ENCODE data around the gene COL23A1. TPM values are rescaled to one million over a fixed set of nuclear protein-coding genes. Genes with fewer than 3 reads are reported as not detected.

Gene COL23A1
- total RNA-seq, 1 experiment from 2014 or later, result 0.18 TPM

DNA sequence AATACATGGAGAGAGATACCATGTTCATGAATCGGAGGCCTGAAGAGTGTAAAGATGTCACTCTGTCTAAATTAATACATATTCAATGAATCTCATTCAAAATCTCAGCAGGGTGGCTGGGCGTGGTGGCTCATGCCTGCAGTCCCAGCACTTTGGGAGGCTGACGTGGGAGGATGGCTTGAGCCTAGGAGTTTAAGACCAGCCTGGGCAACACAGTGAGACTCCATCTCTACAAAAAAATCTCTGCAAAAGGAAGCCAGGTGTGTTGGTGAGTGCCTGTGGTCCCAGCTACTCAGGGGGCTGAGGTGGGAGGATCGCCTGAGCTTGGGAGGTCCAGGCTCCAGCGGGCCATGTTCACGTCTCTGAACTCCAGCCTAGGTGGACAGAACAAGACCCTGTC is 49.7 kb downstream of the COL23A1 start:
- no peak overlapping the region for H3K4me3 ChIP-seq (ENCODE audit: low read depth, low read length)
- no peak overlapping the region for H3K27ac Mint-ChIP-seq (ENCODE audit: unreplicated experiment)
- H3K36me3 ChIP-seq (ENCODE audit: control insufficient read depth, insufficient read depth, low read length), result no peaks in the 10 kb centered on the region
- H3K27me3 ChIP-seq (replicated peaks; ENCODE audit: control insufficient read depth, insufficient read depth, low read length), result no peaks in the 10 kb centered on the region
- no peaks in the 10 kb centered on the region for H3K4me1 ChIP-seq
- DNase-seq, result no peak
- H3K36me3 Mint-ChIP-seq (ENCODE audit: insufficient read depth, unreplicated experiment), result no peaks in the 10 kb centered on the region
- CTCF ChIA-PET, result no interaction called here
- no peaks in the 10 kb centered on the region for H3K9me3 Mint-ChIP-seq (ENCODE audit: unreplicated experiment)
- peaks cover 6% of the 10 kb centered on the region for H3K27me3 Mint-ChIP-seq (ENCODE audit: insufficient read depth, unreplicated experiment)
- POLR2A ChIA-PET, result no interaction called here
- intact Hi-C loops (cut with micrococcal nuclease; ENCODE audit: unreplicated experiment), result no loop called here
- no TSS peak for BruUV-seq (replicated peaks)
- no peaks in the 10 kb centered on the region for H3K4me1 Mint-ChIP-seq (ENCODE audit: low read depth, unreplicated experiment)
- no peaks in the 10 kb centered on the region for H3K9me3 ChIP-seq
- TF ChIP-seq, protein P1, sequence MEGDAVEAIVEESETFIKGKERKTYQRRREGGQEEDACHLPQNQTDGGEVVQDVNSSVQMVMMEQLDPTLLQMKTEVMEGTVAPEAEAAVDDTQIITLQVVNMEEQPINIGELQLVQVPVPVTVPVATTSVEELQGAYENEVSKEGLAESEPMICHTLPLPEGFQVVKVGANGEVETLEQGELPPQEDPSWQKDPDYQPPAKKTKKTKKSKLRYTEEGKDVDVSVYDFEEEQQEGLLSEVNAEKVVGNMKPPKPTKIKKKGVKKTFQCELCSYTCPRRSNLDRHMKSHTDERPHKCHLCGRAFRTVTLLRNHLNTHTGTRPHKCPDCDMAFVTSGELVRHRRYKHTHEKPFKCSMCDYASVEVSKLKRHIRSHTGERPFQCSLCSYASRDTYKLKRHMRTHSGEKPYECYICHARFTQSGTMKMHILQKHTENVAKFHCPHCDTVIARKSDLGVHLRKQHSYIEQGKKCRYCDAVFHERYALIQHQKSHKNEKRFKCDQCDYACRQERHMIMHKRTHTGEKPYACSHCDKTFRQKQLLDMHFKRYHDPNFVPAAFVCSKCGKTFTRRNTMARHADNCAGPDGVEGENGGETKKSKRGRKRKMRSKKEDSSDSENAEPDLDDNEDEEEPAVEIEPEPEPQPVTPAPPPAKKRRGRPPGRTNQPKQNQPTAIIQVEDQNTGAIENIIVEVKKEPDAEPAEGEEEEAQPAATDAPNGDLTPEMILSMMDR (IDR thresholded peaks at IDR 0.05; ENCODE audit: insufficient read depth in 1 of 2, low read depth in 1 of 2, low read length in 1 of 2, severe bottlenecking in 1 of 2, unreplicated experiment in 1 of 2), result no peak
- H3K4me3 Mint-ChIP-seq (ENCODE audit: unreplicated experiment), result no peak overlapping the region

DNA sequence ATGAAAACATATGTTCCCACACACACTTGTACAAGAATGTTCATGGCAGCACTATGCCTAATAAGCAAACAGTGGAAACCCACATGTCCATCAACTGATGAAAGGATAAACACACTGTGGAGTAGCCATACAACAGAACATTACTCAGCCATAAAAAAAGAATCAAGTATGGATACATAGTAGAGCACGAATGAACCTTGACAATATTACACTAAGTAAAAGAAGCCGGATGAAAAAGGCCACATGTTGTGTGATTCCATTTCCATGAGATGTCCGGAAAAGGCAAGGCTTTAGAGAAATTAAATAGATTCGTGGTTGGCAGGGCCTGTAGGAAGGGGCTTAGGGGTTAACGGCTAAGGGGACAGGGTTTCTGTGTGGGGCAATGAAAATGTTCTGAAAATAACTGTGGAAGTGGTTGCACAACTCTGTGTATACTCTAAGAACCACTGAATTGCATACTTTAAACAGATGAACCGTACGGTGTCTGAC is 51.4 kb downstream of the COL23A1 start:
- Mint-ChIP-seq H3K27ac (ENCODE audit: unreplicated experiment) (no peak overlapping the region), H3K36me3 (ENCODE audit: insufficient read depth, unreplicated experiment) (no peaks in the 10 kb centered on the region), H3K27me3 (ENCODE audit: insufficient read depth, unreplicated experiment) (peaks cover 6% of the 10 kb centered on the region), H3K9me3 (ENCODE audit: unreplicated experiment) (no peaks in the 10 kb centered on the region), H3K4me3 (ENCODE audit: unreplicated experiment) (no peak overlapping the region), H3K4me1 (ENCODE audit: low read depth, unreplicated experiment) (no peaks in the 10 kb centered on the region)
- intact Hi-C loops (cut with micrococcal nuclease; ENCODE audit: unreplicated experiment), result no loop called here
- no peak for DNase-seq
- ChIA-PET POLR2A (no interaction called here), CTCF (interaction anchor here (0.7 kb wide), 1 partner anchor 111 kb away, joined by 5 read pairs; no protein-coding TSS in a partner anchor)
- H3K36me3 ChIP-seq (ENCODE audit: control insufficient read depth, insufficient read depth, low read length), result no peaks in the 10 kb centered on the region
- no peaks in the 10 kb centered on the region for H3K27me3 ChIP-seq (replicated peaks; ENCODE audit: control insufficient read depth, insufficient read depth, low read length)
- H3K4me3 ChIP-seq (ENCODE audit: low read depth, low read length), result no peak overlapping the region
- no TSS peak for BruUV-seq (replicated peaks)
- TF ChIP-seq, protein P1 (IDR thresholded peaks at IDR 0.05; ENCODE audit: insufficient read depth in 1 of 2, low read depth in 1 of 2, low read length in 1 of 2, severe bottlenecking in 1 of 2, unreplicated experiment in 1 of 2), result no peak
- no peaks in the 10 kb centered on the region for H3K4me1 ChIP-seq
- H3K9me3 ChIP-seq, result no peaks in the 10 kb centered on the region

DNA sequence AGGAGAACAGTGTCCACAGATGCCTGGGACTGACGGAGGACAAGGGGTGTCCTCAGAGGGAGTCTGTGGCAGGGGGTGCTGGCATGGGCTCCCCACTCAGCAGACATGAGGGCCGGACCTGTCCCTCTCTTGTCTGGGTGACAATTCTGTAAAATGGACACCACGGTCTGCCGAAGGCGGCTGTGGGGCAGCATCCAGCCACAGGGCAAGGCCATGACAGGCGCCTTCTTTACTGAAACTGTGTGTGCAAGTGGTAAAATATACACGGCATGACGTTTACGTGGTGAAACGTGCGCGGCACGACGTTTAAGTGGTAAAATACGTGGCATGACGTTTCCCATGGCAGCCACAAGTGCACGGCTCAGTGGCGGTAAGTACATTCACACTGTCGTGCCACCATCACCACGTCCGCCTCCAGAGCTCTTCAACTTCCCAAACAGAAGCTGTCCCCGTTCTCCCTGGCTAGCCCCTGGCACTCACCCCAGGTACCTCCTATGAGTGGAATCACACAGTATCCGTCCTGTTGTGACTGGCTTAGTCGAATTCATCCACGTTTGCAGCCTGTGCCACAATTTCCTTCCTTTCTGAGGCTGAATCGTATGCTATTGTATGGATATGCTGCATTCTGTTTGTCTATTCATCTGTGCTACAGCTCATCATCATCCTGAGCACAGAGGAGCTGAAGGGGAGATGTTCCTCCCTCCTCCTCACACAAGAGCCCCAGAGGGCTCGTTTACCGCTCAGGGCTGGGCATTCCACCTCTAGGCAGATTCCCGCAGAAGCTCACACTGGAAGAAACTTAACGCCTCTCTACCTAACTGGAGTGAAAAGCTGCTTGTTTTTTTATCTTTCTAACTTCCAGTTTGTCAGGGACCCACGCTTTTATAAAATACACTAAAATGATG is 52.5 kb downstream of the COL23A1 start:
- Mint-ChIP-seq H3K27ac (ENCODE audit: unreplicated experiment) (no peak overlapping the region), H3K4me1 (ENCODE audit: low read depth, unreplicated experiment) (no peaks in the 10 kb centered on the region), H3K4me3 (ENCODE audit: unreplicated experiment) (no peak overlapping the region), H3K9me3 (ENCODE audit: unreplicated experiment) (no peaks in the 10 kb centered on the region), H3K36me3 (ENCODE audit: insufficient read depth, unreplicated experiment) (no peaks in the 10 kb centered on the region), H3K27me3 (ENCODE audit: insufficient read depth, unreplicated experiment) (peaks cover 6% of the 10 kb centered on the region)
- ChIA-PET POLR2A (no interaction called here), CTCF (interaction anchor here (0.8 kb wide), 1 partner anchor 53 kb away, joined by 4 read pairs; no protein-coding TSS in a partner anchor)
- no peaks in the 10 kb centered on the region for H3K4me1 ChIP-seq
- H3K9me3 ChIP-seq, result no peaks in the 10 kb centered on the region
- no peak for DNase-seq
- no peak overlapping the region for H3K4me3 ChIP-seq (ENCODE audit: low read depth, low read length)
- no peaks in the 10 kb centered on the region for H3K36me3 ChIP-seq (ENCODE audit: control insufficient read depth, insufficient read depth, low read length)
- BruUV-seq (replicated peaks), result no TSS peak
- TF ChIP-seq, protein P1 (IDR thresholded peaks at IDR 0.05; ENCODE audit: insufficient read depth in 1 of 2, low read depth in 1 of 2, low read length in 1 of 2, severe bottlenecking in 1 of 2, unreplicated experiment in 1 of 2), result no peak
- intact Hi-C loops (cut with micrococcal nuclease; ENCODE audit: unreplicated experiment), result no loop called here
- H3K27me3 ChIP-seq (replicated peaks; ENCODE audit: control insufficient read depth, insufficient read depth, low read length), result no peaks in the 10 kb centered on the region

All from Caco-2 (cell line).